ENCODE data around the gene IQCH. TPM values are rescaled to one million over a fixed set of nuclear protein-coding genes. Genes with fewer than 3 reads are reported as not detected.

Gene IQCH
- total RNA-seq (2014; rRNA removed; shearing (Covaris generic)): 4.0 and 5.7 TPM in 2 replicates
- 0.11 and 3.0 TPM in 2 replicates for polyA plus RNA-seq (2014; cell fraction: nucleus; rRNA removed)

DNA sequence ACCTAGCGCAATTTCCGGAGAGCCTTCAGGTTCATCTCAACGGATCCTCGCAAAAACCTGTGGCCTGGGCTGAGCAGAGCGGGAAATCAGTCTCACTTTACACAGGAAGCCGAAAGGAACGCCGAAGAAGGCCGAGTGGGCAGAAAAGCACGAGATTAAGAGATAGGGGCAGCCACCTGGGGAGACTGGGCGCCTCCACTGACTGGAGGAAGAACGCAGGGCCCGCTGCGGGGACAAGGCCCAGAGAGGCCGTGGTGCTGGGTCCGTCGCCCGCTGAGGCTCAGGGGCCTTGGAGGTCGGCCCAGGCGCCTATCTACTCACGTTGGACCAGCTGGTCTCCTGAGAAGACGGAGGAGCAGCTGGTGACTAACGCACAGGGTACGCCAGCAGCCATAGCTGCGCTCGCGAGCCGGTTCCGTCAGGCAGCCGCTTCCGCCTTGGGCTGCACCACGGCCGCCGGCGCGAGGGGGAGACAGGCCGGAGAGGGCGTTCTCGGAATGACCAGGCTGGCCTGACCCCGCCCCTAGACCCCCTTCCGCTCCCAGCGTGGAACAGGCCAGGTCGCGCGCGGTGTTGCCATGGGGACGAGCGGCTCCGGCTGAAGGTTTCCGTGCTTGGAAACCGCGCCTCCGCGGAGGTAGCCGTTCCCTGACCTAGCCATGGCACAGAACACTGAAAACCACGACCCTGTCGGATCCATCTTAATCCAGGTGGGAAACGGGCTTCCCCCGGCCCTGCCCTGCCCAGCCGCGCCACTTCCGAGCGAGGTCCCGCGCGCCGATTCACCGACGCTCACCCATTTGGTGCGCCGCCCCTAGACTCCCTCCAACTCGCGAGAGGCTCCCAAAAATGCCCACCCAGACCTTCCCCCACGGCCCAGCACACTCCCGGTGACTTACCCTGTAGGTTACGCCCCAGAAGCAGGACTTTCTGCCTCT is at the start of gene IQCH, which contains the start of gene AAGAB:
Gene IQCH, plus strand, starts transcription at position 549 of the 938 bp plus-strand sequence. Its CDS starts 111 bp downstream, at position 660.
Gene AAGAB, minus strand, starts transcription at position 424 of the 938 bp plus-strand sequence. Its CDS starts 30 bp downstream, at position 394.
- peak; percentile 93 for DNase-seq (ENCODE audit: extremely low read depth, low read depth)

DNA sequence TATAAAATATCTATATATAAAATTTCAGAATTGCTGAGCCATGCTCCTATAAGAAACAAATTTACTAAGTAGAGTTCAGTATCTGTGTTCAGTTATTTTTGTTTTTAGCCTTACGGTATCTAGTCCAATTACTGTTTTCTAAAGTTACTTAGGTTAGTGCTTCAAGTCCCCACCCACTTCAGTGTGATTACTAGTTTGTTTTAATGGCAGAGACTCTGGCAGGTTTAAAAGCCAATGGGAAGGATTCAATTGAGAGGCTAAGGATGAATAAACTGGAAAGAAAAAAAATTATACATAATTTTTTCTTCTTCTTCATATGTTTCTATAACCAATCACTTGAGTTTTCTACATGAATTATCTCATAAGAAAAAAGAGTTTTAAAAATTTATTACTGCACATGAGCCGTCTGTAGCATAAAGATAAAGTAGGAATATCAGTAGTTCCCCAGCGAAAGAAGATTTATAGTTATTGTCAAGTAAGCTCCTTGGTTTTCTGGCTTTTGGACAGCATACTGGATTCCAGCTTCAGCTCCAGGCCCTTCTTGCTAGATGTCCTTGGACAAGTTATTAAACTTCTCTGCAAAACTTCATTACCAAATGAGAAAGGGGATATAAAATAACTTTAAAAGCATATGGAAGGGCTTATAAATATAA is 46.9 kb upstream of the IQCH start:
- DNase-seq (ENCODE audit: extremely low read depth, low read depth): no peak

DNA sequence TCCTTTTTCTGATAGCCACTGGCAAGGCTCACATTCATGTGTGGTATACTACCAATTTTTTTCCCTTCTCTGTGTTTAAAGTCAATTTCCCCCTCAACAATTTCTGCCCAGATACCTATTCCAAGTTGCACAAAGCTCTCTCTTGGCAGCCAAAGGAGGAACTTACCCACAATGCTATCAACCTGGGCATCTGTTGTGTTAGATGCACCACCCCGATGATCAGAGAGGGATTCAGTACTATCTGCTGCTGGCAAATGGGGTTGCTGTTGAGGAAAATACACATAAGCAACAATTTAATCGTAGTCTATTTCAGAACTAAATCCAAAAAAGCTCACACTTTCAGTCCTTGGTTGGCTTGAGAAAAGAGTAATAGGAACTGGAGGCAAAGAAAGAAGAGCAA is 46.2 kb upstream of the IQCH start:
- DNase-seq (ENCODE audit: extremely low read depth, low read depth): no peak

DNA sequence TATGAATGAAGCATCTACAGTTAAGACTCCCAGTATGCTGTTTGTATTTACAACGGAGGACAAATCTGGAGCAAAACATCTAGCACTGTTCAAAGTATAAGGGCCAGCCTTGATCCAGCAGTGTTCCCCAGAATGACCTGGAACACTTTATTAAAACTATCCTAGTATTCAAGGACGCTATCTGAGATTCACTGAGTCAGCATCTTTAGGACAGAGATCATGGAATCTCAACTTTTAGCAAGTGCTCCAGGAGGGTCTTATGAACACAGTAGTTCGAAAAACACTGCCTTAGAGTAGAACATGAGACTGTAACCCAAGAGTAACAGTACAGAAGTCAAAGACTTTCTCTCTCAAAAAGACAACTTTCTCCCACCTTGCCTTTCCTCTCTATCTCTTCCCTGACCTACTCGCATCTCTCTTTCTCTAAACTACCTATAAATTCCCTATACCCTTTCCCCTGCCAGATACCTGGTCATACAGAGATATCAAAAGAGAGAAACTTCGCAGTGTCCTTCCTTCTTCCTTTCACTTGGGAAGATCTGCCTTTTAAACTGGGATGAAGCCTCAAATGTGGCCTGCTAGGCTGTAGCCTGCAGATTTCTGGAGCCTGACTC is 43.9 kb upstream of the IQCH start:
- no peak for DNase-seq (ENCODE audit: extremely low read depth, low read depth)

- no peak for DNase-seq (ENCODE audit: extremely low read depth, low read depth)
Observed at GRCh38 chr15:67212684-67213367, 41.8 kb upstream of the IQCH start.

- no peak for DNase-seq (ENCODE audit: extremely low read depth, low read depth)
Observed at GRCh38 chr15:67215102-67215501, 39.5 kb upstream of the IQCH start.

DNA sequence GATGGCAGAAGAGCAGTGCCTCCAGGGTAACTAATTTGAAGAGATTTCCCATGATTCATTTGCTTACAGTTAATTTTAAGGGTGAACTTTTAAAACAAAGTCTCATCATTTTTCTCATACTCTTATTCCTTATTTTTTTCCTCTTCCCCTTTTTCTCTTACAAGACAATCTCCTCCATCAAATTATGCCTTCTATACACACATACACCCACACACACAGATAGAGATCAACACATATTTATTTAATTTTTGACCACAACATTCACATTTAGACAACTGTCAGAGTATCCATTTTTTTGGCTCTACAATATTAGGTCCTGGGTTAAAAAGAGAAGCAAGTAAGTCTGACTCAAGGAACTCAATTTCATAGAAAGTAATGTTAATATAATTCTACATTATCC is 37.7 kb upstream of the IQCH start:
- no peak for DNase-seq (ENCODE audit: extremely low read depth, low read depth)

DNA sequence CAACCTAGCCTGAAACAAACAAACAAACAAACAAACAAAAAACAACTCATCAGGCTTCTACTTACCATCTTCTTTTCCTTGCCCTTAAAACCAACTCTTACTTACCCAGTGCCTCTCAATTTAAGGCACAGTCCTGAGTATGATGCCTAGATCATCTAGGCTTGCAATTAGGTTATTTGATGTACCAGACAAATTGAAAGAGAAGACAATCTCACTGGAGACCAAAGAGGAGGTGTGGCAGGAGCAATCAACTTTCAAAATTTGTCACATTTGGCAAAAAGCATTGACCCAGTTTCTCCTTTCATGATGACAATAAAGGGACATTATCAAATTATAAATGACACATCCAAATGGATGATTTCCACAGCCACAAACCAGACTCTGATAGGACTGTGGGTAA is 36.2 kb upstream of the IQCH start:
- DNase-seq (ENCODE audit: extremely low read depth, low read depth): no peak

DNA sequence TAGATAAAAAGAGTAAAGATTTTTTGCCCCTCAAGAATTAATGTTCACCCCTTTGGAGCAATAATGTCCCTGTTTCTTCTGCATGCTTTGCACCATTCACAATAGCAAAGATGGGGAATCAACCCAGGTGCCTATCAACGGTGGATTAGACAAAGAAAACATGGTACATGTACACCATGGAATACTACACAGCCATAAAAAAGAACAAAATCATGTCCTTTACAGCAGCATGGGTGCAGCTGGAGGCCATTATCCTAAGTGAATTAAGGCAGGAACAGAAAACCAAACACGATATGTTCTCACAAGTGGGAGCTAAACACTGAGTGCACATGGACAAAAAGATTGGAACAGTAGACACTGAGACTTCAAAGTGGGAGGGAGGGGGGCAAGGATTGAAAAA is 35.3 kb upstream of the IQCH start:
- DNase-seq (ENCODE audit: extremely low read depth, low read depth): no peak

DNA sequence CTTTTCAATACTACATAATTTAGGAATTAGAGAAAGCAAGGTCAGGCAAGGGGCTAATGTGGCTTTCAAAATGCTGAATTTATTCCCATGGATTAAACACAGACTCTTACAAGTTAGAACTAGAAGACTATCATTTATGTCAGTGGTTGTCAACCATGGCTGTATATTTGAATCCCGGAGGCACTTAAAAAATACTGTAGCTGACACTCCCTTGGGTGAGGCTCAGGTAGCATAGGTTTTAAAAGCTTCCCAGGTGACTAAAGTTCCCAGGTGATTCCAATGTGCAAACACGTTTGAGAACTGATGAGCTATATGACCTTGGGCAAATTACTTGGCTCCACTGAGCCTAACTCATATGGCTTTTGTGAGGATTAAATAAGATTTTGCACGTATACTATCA is 29.7 kb upstream of the IQCH start:
- no peak for DNase-seq (ENCODE audit: extremely low read depth, low read depth)

DNA sequence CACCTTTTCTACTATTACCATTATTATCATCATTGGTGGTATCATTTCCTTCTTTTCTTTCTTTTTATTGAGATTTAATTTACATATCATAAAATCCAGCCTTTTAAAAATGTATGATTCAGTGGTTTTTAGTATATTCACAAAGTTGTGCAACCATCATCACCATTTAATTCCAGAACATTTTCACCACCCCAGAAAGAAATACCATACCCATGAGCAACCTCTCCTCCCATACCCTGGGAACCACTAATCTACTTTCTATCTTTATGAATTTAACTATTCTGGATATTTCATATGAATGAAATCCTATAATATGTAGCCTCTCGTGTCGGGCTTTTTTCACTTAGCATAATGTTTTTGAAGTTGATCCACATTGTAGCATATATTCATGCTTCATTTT is 29.2 kb upstream of the IQCH start:
- no peak for DNase-seq (ENCODE audit: extremely low read depth, low read depth)

GRCh38 chr15:67227431-67227830 is 27.2 kb upstream of the IQCH start:
- no peak for DNase-seq (ENCODE audit: extremely low read depth, low read depth)

GRCh38 chr15:67227846-67228245 is 26.7 kb upstream of the IQCH start:
- DNase-seq (ENCODE audit: extremely low read depth, low read depth): no peak

GRCh38 chr15:67228286-67228685 is 26.3 kb upstream of the IQCH start:
- no peak for DNase-seq (ENCODE audit: extremely low read depth, low read depth)

- no peak for DNase-seq (ENCODE audit: extremely low read depth, low read depth)
Observed at GRCh38 chr15:67230504-67230903, 24.1 kb upstream of the IQCH start.

GRCh38 chr15:67232591-67232990 is 22.0 kb upstream of the IQCH start:
- no peak for DNase-seq (ENCODE audit: extremely low read depth, low read depth)

GRCh38 chr15:67240235-67241131 is 14.1 kb upstream of the IQCH start:
- peak; percentile 24 for DNase-seq (ENCODE audit: extremely low read depth, low read depth)

GRCh38 chr15:67241132-67241855 is 13.3 kb upstream of the IQCH start:
- no peak for DNase-seq (ENCODE audit: extremely low read depth, low read depth)

DNA sequence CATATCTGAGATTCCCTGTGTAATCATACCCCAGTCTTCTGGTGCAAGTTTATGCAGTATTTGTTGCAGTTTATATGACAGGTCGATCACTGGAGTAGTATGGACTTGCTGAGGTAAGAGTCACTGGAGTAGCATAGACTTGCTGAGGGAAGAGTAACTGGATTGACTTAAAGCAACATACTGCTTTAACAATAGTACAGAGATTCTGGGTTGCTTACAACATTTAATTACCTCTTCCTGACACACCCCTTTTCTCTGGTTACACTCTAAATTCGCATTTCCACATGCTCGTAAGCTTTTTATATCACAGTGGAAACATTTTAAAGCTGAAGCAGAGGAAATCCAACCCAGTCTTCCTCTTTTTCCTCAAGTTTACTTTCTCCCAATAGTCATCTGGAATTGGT is 11.9 kb upstream of the IQCH start:
- no peak for DNase-seq (ENCODE audit: extremely low read depth, low read depth)

Measured in NCI-H460 (cell line).